ENCODE measurements around the gene ZNF33A. TPM values are rescaled to one million over a fixed set of nuclear protein-coding genes. Genes with fewer than 3 reads are reported as not detected.
"Not testable (repeated sequence)": the region's sequence is repeated elsewhere in the genome, so short reads cannot be mapped to it uniquely, and the experiment has no call there.

The ZNF33A gene
- total RNA-seq, 1 donor from 2014 or later, result 8.0 TPM

- H3K4me3 ChIP-seq, result no peak overlapping the region
- no peaks in the 10 kb centered on the region for H3K9me3 ChIP-seq
- H3K27me3 ChIP-seq, result no peaks in the 10 kb centered on the region
- DNase-seq (ENCODE audit: low spot score in 2 of 2), result no peak
- H3K27ac ChIP-seq, result no peak overlapping the region
- no peaks in the 10 kb centered on the region for H3K4me1 ChIP-seq
- no peaks in the 10 kb centered on the region for H3K36me3 ChIP-seq
- intact Hi-C loops (cut with DNase I), result no loop called here
- TF ChIP-seq CTCF (IDR thresholded peaks at IDR 0.05), result no peak
Measured at GRCh38 chr10:38072552-38072951, 62.1 kb downstream of the ZNF33A start.

- Histone ChIP-seq H3K36me3 (no peaks in the 10 kb centered on the region), H3K9me3 (no peaks in the 10 kb centered on the region), H3K4me3 (no peak overlapping the region), H3K27ac (no peak overlapping the region), H3K4me1 (no peaks in the 10 kb centered on the region), H3K27me3 (no peaks in the 10 kb centered on the region)
- intact Hi-C loops (cut with DNase I), result no loop called here
- DNase-seq (ENCODE audit: low spot score in 2 of 2), result no peak
- no peak for TF ChIP-seq CTCF (IDR thresholded peaks at IDR 0.05)
Measured at GRCh38 chr10:38076687-38077086, 66.2 kb downstream of the ZNF33A start.

GRCh38 chr10:38093318-38093717 is 82.8 kb downstream of the ZNF33A start:
- not testable (repeated sequence) for H3K27me3 ChIP-seq; DNase-seq (ENCODE audit: low spot score in 2 of 2); H3K9me3 ChIP-seq; H3K4me1 ChIP-seq; H3K27ac ChIP-seq
- Histone ChIP-seq H3K4me3 (peak overlapping the region; percentile 89 to 90), H3K36me3 (peaks cover 24 to 27% of the 10 kb centered on the region in 2 donors)
- intact Hi-C loops (cut with DNase I), result loop anchor here (5.0 kb wide), 1 partner anchor 236 kb away; the partner anchor contains the start of gene ZNF248

GRCh38 chr10:38093816-38094157 is 83.3 kb downstream of the ZNF33A start:
- Histone ChIP-seq H3K36me3 (peaks cover 28 to 32% of the 10 kb centered on the region in 2 donors), H3K4me3 (peak overlapping the region; percentile 89 to 90), H3K27me3 (no peaks in the 10 kb centered on the region), H3K27ac (peak overlapping the region; percentile 83 to 89), H3K4me1 (peaks cover 6% of the 10 kb centered on the region in 2 donors), H3K9me3 (peaks cover 0 to under 1% of the 10 kb centered on the region in 2 donors)
- TF ChIP-seq CTCF (IDR thresholded peaks at IDR 0.05), result no peak
- intact Hi-C loops (cut with DNase I), result loop anchor here (1.0 to 5.0 kb wide), 3 partner anchors 83 to 236 kb away; partner anchors contain the start of genes ZNF248, ZNF25 and ZNF33A
- DNase-seq (ENCODE audit: low spot score in 2 of 2), result peak in 1 of 2 donors; percentile 64

- peak; percentile 83 to 97 for DNase-seq (ENCODE audit: low spot score in 2 of 2)
- H3K4me3 ChIP-seq, result peak within 1 kb of the TSS; percentile 89 to 90
- peaks cover 5 to 6% of the 10 kb centered on the region in 2 donors for H3K9me3 ChIP-seq
- intact Hi-C loops (cut with DNase I), result loop anchor here (1.0 to 5.0 kb wide), 3 partner anchors 84 to 237 kb away; partner anchors contain the start of genes ZNF248, ZNF25 and ZNF33A
- H3K4me1 ChIP-seq, result peaks cover 6% of the 10 kb centered on the region in 2 donors
- no peak for TF ChIP-seq CTCF (IDR thresholded peaks at IDR 0.05)
- H3K27ac ChIP-seq, result peak within 1 kb of the TSS; percentile 83 to 89
- H3K27me3 ChIP-seq, result no peaks in the 10 kb centered on the region
- peaks cover 34 to 37% of the 10 kb centered on the region in 2 donors for H3K36me3 ChIP-seq
Measured at GRCh38 chr10:38094158-38094926, 83.9 kb downstream of the ZNF33A start, which contains the start of gene ZNF37A. Gene ZNF37A, plus strand, starts transcription at chr10:38094337. Its CDS starts 2,281 bp downstream, at chr10:38096618.

- peak overlapping the region; percentile 83 to 89 for H3K27ac ChIP-seq
- no peaks in the 10 kb centered on the region for H3K27me3 ChIP-seq
- peaks cover 6% of the 10 kb centered on the region in 2 donors for H3K4me1 ChIP-seq
- intact Hi-C loops (cut with DNase I), result loop anchor here (1.0 to 5.0 kb wide), 3 partner anchors 85 to 238 kb away; partner anchors contain the start of genes ZNF248, ZNF25 and ZNF33A
- TF ChIP-seq CTCF (IDR thresholded peaks at IDR 0.05), result no peak
- peak overlapping the region; percentile 89 to 90 for H3K4me3 ChIP-seq
- H3K9me3 ChIP-seq, result peaks cover 8 to 11% of the 10 kb centered on the region in 2 donors
- peaks cover 39 to 44% of the 10 kb centered on the region in 2 donors for H3K36me3 ChIP-seq
- DNase-seq (ENCODE audit: low spot score in 2 of 2), result no peak
Measured at GRCh38 chr10:38094927-38095574, 84.6 kb downstream of the ZNF33A start.

All from ascending aorta (tissue), 2 donors.